SK-N-SH (cell line): ENCODE results near the gene CCDC174. TPM values are rescaled to one million over a fixed set of nuclear protein-coding genes. Genes with fewer than 3 reads are reported as not detected.

Source experiments
- CTCF ChIA-PET: fragments of 300-600, 350-600 bp; formaldehyde crosslinking; extraction: SDS; loops from one replicate; lab custom pipeline; 2021; lab: Yijun Ruan, JAX
- POLR2A ChIA-PET: fragments of 350-600 bp; sonication (Branson Sonifier 250); formaldehyde crosslinking; extraction: SDS; loops from one replicate; lab custom pipeline; 2020; ENCODE audit warnings: antibody characterized with exemption, inconsistent platforms; lab: Yijun Ruan, JAX
- DNase-seq: peaks from one replicate; pipeline ENCODE4 v3.0.0; 2012
- H2AFZ ChIP-seq: fragments of 200-600 bp; sonication (generic); 2 replicates; pipeline ENCODE4 v1.8.1; 2016; ENCODE audit warnings: antibody characterized with exemption, mild to moderate bottlenecking, low read depth
- H3F3A ChIP-seq: fragments of 200-600 bp; sonication (generic); replicated peaks from 2 replicates; pipeline ENCODE3; 2016; ENCODE audit warnings: antibody characterized with exemption, mild to moderate bottlenecking; ENCODE audit not compliant: insufficient read depth
- H3K27ac ChIP-seq, 2 experiments: fragments of 200-500 bp in 1 of 2; fragments of 200-600 bp in 1 of 2; sonication (Bioruptor generic) in 1 of 2; sonication (generic), shearing (Covaris generic) in 1 of 2; 2 replicates each; pipeline versions ENCODE4 v1.5.1 to v1.6.1; 2014 to 2016; ENCODE audit warnings: low read depth in 2 of 2, inconsistent platforms in 1 of 2, low read length in 1 of 2, mild to moderate bottlenecking in 1 of 2, mixed read lengths in 1 of 2
- H3K27me3 ChIP-seq: fragments of 200-600 bp; sonication (generic), shearing (Covaris generic); 2 replicates; pipeline ENCODE4 v1.6.1; 2016; ENCODE audit warnings: mixed run types; ENCODE audit not compliant: insufficient read depth
- H3K36me3 ChIP-seq, 2 experiments: fragments of 200-500 bp in 1 of 2; fragments of 200-600 bp in 1 of 2; sonication (Bioruptor generic) in 1 of 2; sonication (generic) in 1 of 2; replicated peaks in 1 of 2; 2 replicates each; pipeline versions ENCODE3 to v1.5.1; 2014 to 2016; ENCODE audit warnings: low read length in 1 of 2, mild to moderate bottlenecking in 1 of 2; ENCODE audit not compliant: insufficient read depth in 2 of 2, control insufficient read depth in 1 of 2
- H3K4me1 ChIP-seq, 2 experiments: fragments of 200-500 bp in 1 of 2; fragments of 200-600 bp in 1 of 2; sonication (Bioruptor generic) in 1 of 2; sonication (generic), shearing (Covaris generic) in 1 of 2; 2 replicates each; pipeline versions ENCODE4 v1.5.1 to v1.6.1; 2014 to 2016; ENCODE audit warnings: low read depth in 1 of 2, low read length in 1 of 2, mixed run types in 1 of 2; ENCODE audit not compliant: insufficient read depth in 2 of 2, control insufficient read depth in 1 of 2
- H3K4me2 ChIP-seq: fragments of 200-600 bp; sonication (generic), shearing (Covaris generic); 2 replicates; pipeline ENCODE4 v1.6.1; 2017; ENCODE audit warnings: mixed run types
- H3K4me3 ChIP-seq, 2 experiments: fragments of 200-500 bp in 1 of 2; fragments of 200-600 bp in 1 of 2; sonication (Bioruptor generic) in 1 of 2; sonication (generic), shearing (Covaris generic) in 1 of 2; 2 replicates each; pipeline versions ENCODE4 v1.5.1 to v1.8.1; 2014 to 2016; ENCODE audit warnings: low read depth in 2 of 2, inconsistent platforms in 1 of 2, low read length in 1 of 2, mild to moderate bottlenecking in 1 of 2, mixed read lengths in 1 of 2, moderate library complexity in 1 of 2
- H3K79me2 ChIP-seq: fragments of 200-600 bp; sonication (generic); 2 replicates; pipeline ENCODE4 v1.8.1; 2017; ENCODE audit warnings: mild to moderate bottlenecking; ENCODE audit not compliant: insufficient read depth
- H3K9ac ChIP-seq: fragments of 200-600 bp; sonication (generic); 2 replicates; pipeline ENCODE4 v1.6.1; 2017; ENCODE audit warnings: mixed run types
- H3K9me2 ChIP-seq: fragments of 200-600 bp; sonication (generic); 2 replicates; pipeline ENCODE4 v1.6.1; 2017; ENCODE audit warnings: mixed run types
- H3K9me3 ChIP-seq: fragments of 200-600 bp; sonication (generic); 2 replicates; pipeline ENCODE4 v1.6.1; 2017; ENCODE audit warnings: mixed run types, mild to moderate bottlenecking, moderate library complexity
- H4K20me1 ChIP-seq: fragments of 200-600 bp; sonication (generic); 2 replicates; pipeline ENCODE4 v1.6.1; 2017; ENCODE audit warnings: mild to moderate bottlenecking, mixed run types; ENCODE audit not compliant: insufficient read depth
- CHD2 ChIP-seq: fragments of 150-350 bp; IDR thresholded peaks from 2 replicates; pipeline ENCODE4 v1.6.1; 2018; ENCODE audit warnings: low read length; ENCODE audit not compliant: partially characterized antibody
- ELF1 ChIP-seq: IDR thresholded peaks from 2 replicates; pipeline ENCODE4 v1.4.0; 2012
- EZH2phosphoT487 ChIP-seq: fragments of 200-600 bp; sonication (generic); IDR thresholded peaks from 2 replicates; pipeline ENCODE4 v1.6.1; 2017; ENCODE audit warnings: low read depth, mixed run types, mild to moderate bottlenecking, antibody characterized with exemption, moderate library complexity, borderline replicate concordance
- FOXJ3 ChIP-seq: sonication (generic); formaldehyde crosslinking; IDR thresholded peaks from 2 replicates; pipeline ENCODE4 v1.5.1; 2020; ENCODE audit warnings: mild to moderate bottlenecking, missing genetic modification reagents
- FOXM1 ChIP-seq: IDR thresholded peaks from 2 replicates; pipeline ENCODE4 v1.4.0; 2012; ENCODE audit warnings: low read depth, mild to moderate bottlenecking
- GABPA ChIP-seq: IDR thresholded peaks from 2 replicates; pipeline ENCODE4 v1.4.0; 2012; ENCODE audit warnings: low read depth, mild to moderate bottlenecking
- MXI1 ChIP-seq: IDR thresholded peaks from 2 replicates; pipeline ENCODE4 v1.6.1; 2012; ENCODE audit warnings: mild to moderate bottlenecking, low read depth, low read length, improper control_type of control experiment
- POLR2AphosphoS5 ChIP-seq: IDR thresholded peaks from 2 replicates; pipeline ENCODE4 v1.6.1; 2012; ENCODE audit warnings: low read depth, low read length
- RCOR1 ChIP-seq: fragments of 150-350 bp; IDR thresholded peaks from 2 replicates; pipeline ENCODE4 v1.6.1; 2017; ENCODE audit warnings: antibody characterized with exemption, low read length
- SMC3 ChIP-seq: IDR thresholded peaks from 2 replicates; pipeline ENCODE4 v1.6.1; 2012; ENCODE audit warnings: low read depth, low read length, improper control_type of control experiment
- TAF1 ChIP-seq: IDR thresholded peaks from 2 replicates; pipeline ENCODE4 v1.6.1; 2012; ENCODE audit warnings: low read depth, mild to moderate bottlenecking, low read length, moderate library complexity, borderline replicate concordance
- TEAD4 ChIP-seq: IDR thresholded peaks from 2 replicates; pipeline ENCODE4 v1.4.0; 2012; ENCODE audit warnings: mild to moderate bottlenecking, borderline replicate concordance; ENCODE audit not compliant: insufficient read depth
- USF1 ChIP-seq: IDR thresholded peaks from 2 replicates; pipeline ENCODE4 v1.4.0; 2012; ENCODE audit warnings: low read depth, borderline replicate concordance
- USF2 ChIP-seq: fragments of 150-350 bp; IDR thresholded peaks from 2 replicates; pipeline ENCODE4 v1.6.1; 2017; ENCODE audit warnings: antibody characterized with exemption, low read length, low read depth, borderline replicate concordance
- YY1 ChIP-seq: IDR thresholded peaks from 2 replicates; pipeline ENCODE4 v1.4.0; 2012; ENCODE audit warnings: low read depth, mild to moderate bottlenecking
- WGBS: methylation state at CpG from one replicate; pipeline ENCODE4 v1.1.6; 2017; ENCODE audit warnings: low lambda C conversion rate; 5-methylcytosine and 5-hydroxymethylcytosine counted together
- polyA plus RNA-seq, 3 experiments: library from polyadenylated mRNA; depleted of rRNA; stranded (reverse); fragments of >200 nt; gene quantifications; 2 replicates each; pipeline ENCODE4 v1.2.3, GENCODE V29; 2012
- TF ChIP-seq, protein P1 (sequence below): IDR thresholded peaks from 2 replicates; pipeline ENCODE4 v1.6.1; 2012; ENCODE audit warnings: mild to moderate bottlenecking, low read depth, low read length, moderate library complexity
- TF ChIP-seq, protein P2 (sequence below): fragments of 150-350 bp; IDR thresholded peaks from 2 replicates; pipeline ENCODE4 v1.6.1; 2016; ENCODE audit warnings: mild to moderate bottlenecking, low read depth, low read length

The CCDC174 gene
- polyA plus RNA-seq, 1 of the 3 experiments (the other 2 are of a cell fraction) = 6.6 TPM

- WGBS = 40% methylated on average over 2 of the region's 4 CpGs
- DNase-seq = no peak
Observed at GRCh38 chr3:14641346-14641745, 10.2 kb upstream of the CCDC174 start.

GRCh38 chr3:14645453-14645852 is 6.1 kb upstream of the CCDC174 start:
- no peak overlapping the region for H3K4me3 ChIP-seq
- no peak overlapping the region for H3K27ac ChIP-seq
- H3K4me2 ChIP-seq = no peak overlapping the region
- H3K79me2 ChIP-seq = peaks cover 3% of the 10 kb centered on the region; the same call in 1 of the 2 replicates
- peaks cover 7% of the 10 kb centered on the region; the same call in 1 of the 2 replicates for H3K27me3 ChIP-seq
- no peaks in the 10 kb centered on the region for H3K9me3 ChIP-seq
- H2AFZ ChIP-seq = no peak overlapping the region
- no peaks in the 10 kb centered on the region for H3K36me3 ChIP-seq
- H3K4me1 ChIP-seq = peaks cover 0 to 5% of the 10 kb centered on the region in 2 experiments; a peak in 1 of 4 replicates
- POLR2A ChIA-PET = no interaction called here
- H4K20me1 ChIP-seq = no peaks in the 10 kb centered on the region
- TF ChIP-seq GABPA (no peak), ELF1 (no peak), POLR2AphosphoS5 (no peak), FOXM1 (no peak), SMC3 (no peak), FOXJ3 (CRISPR knock-in tag) (no peak), USF1 (no peak), MXI1 (no peak), EZH2phosphoT487 (no peak), USF2 (no peak)
- TF ChIP-seq, protein P1, sequence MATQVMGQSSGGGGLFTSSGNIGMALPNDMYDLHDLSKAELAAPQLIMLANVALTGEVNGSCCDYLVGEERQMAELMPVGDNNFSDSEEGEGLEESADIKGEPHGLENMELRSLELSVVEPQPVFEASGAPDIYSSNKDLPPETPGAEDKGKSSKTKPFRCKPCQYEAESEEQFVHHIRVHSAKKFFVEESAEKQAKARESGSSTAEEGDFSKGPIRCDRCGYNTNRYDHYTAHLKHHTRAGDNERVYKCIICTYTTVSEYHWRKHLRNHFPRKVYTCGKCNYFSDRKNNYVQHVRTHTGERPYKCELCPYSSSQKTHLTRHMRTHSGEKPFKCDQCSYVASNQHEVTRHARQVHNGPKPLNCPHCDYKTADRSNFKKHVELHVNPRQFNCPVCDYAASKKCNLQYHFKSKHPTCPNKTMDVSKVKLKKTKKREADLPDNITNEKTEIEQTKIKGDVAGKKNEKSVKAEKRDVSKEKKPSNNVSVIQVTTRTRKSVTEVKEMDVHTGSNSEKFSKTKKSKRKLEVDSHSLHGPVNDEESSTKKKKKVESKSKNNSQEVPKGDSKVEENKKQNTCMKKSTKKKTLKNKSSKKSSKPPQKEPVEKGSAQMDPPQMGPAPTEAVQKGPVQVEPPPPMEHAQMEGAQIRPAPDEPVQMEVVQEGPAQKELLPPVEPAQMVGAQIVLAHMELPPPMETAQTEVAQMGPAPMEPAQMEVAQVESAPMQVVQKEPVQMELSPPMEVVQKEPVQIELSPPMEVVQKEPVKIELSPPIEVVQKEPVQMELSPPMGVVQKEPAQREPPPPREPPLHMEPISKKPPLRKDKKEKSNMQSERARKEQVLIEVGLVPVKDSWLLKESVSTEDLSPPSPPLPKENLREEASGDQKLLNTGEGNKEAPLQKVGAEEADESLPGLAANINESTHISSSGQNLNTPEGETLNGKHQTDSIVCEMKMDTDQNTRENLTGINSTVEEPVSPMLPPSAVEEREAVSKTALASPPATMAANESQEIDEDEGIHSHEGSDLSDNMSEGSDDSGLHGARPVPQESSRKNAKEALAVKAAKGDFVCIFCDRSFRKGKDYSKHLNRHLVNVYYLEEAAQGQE = no peak
- TF ChIP-seq, protein P2, sequence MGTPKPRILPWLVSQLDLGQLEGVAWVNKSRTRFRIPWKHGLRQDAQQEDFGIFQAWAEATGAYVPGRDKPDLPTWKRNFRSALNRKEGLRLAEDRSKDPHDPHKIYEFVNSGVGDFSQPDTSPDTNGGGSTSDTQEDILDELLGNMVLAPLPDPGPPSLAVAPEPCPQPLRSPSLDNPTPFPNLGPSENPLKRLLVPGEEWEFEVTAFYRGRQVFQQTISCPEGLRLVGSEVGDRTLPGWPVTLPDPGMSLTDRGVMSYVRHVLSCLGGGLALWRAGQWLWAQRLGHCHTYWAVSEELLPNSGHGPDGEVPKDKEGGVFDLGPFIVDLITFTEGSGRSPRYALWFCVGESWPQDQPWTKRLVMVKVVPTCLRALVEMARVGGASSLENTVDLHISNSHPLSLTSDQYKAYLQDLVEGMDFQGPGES = no peak
- H3K9ac ChIP-seq = no peak overlapping the region
- no peak for DNase-seq
- H3F3A ChIP-seq = peaks cover 4% of the 10 kb centered on the region
- WGBS = 89% methylated on average over 5 of the region's 5 CpGs
- H3K9me2 ChIP-seq = no peaks in the 10 kb centered on the region
- CTCF ChIA-PET = no interaction called here

More at GRCh38 chr3:14641346-14641745, 10.2 kb upstream of the CCDC174 start:
- Histone ChIP-seq H3K27ac (no peak overlapping the region), H4K20me1 (no peaks in the 10 kb centered on the region), H3F3A (no peaks in the 10 kb centered on the region), H3K27me3 (peaks cover 7% of the 10 kb centered on the region; the same call in 1 of the 2 replicates), H2AFZ (no peak overlapping the region), H3K36me3 (no peaks in the 10 kb centered on the region), H3K4me1 (peaks cover 0 to 11% of the 10 kb centered on the region in 2 experiments; a peak in 1 of 4 replicates), H3K4me3 (no peak overlapping the region), H3K9me3 (no peaks in the 10 kb centered on the region), H3K4me2 (no peak overlapping the region), H3K79me2 (no peaks in the 10 kb centered on the region)
- ChIA-PET POLR2A (no interaction called here), CTCF (no interaction called here)
- TF ChIP-seq YY1 = no peak
- no peak for TF ChIP-seq RCOR1
- TF ChIP-seq TAF1 = no peak
- TF ChIP-seq CHD2 = no peak
- TF ChIP-seq TEAD4 = no peak
- TF ChIP-seq, all 33 proteins: peak for 0
- H3K9ac ChIP-seq = no peak overlapping the region
- H3K9me2 ChIP-seq = no peaks in the 10 kb centered on the region
